Activated B cell treated with CpG ODN at 0.5 μM for 24 hours (primary cell): ENCODE data around the gene APOBEC3B. TPM values are rescaled to one million over a fixed set of nuclear protein-coding genes. Genes with fewer than 3 reads are reported as not detected.
"Not testable (repeated sequence)": the region's sequence is repeated elsewhere in the genome, so short reads cannot be mapped to it uniquely, and the experiment has no call there.

ENCODE experiments used
- ATAC-seq: fragments of 200-7000 bp; cut with Tn5 transposase; one replicate; pipeline ENCODE4 v1.10.0; 2021; ENCODE audit warnings: low read depth, mild to moderate bottlenecking, moderate library complexity
- CTCF ChIA-PET: fragments of 350-600 bp; sonication (Branson Sonifier 250); formaldehyde crosslinking; loops from one replicate; lab custom pipeline; 2021; ENCODE audit warnings: antibody characterized with exemption; lab: Charles Lee
- POLR2A ChIA-PET: fragments of 350-600 bp; sonication (Branson Sonifier 250); formaldehyde crosslinking; loops from one replicate; lab custom pipeline; 2021; ENCODE audit warnings: antibody characterized with exemption; lab: Charles Lee
- DNase-seq: peaks from one replicate; pipeline ENCODE4 v3.0.0; 2022
- H3K27ac Mint-ChIP-seq: one replicate; pipeline ENCODE4 v1.8.0; 2020; ENCODE audit warnings: mixed read lengths
- H3K27me3 Mint-ChIP-seq: one replicate; pipeline ENCODE4 v1.8.0; 2021; ENCODE audit warnings: mixed read lengths
- H3K36me3 Mint-ChIP-seq: one replicate; pipeline ENCODE4 v1.8.0; 2021; ENCODE audit warnings: low read depth, mixed read lengths
- H3K4me1 Mint-ChIP-seq: one replicate; pipeline ENCODE4 v1.8.0; 2021; ENCODE audit warnings: mixed read lengths
- H3K4me3 Mint-ChIP-seq: one replicate; pipeline ENCODE4 v1.8.0; 2020; ENCODE audit warnings: mild to moderate bottlenecking, mixed read lengths
- H3K9me3 Mint-ChIP-seq: one replicate; pipeline ENCODE4 v1.8.0; 2020; ENCODE audit warnings: mixed read lengths
- intact Hi-C: fragments of 100-400 bp; cut with micrococcal nuclease; formaldehyde crosslinking; loops from one replicate; pipeline ENCODE4 v1.15.1; 2024
- total RNA-seq: library from RNA; stranded (reverse); gene quantifications from 2 replicates; pipeline ENCODE4 v1.2.3, GENCODE V29; 2022
- TF ChIP-seq, protein P1 (sequence below): fragments of 200-600 bp; IDR thresholded peaks from one replicate; pipeline ENCODE4 v1.8.0; 2022; ENCODE audit warnings: antibody characterized with exemption, mild to moderate bottlenecking

APOBEC3B gene
- total RNA-seq, 1 donor from 2014 or later, result 8.0 TPM

DNA sequence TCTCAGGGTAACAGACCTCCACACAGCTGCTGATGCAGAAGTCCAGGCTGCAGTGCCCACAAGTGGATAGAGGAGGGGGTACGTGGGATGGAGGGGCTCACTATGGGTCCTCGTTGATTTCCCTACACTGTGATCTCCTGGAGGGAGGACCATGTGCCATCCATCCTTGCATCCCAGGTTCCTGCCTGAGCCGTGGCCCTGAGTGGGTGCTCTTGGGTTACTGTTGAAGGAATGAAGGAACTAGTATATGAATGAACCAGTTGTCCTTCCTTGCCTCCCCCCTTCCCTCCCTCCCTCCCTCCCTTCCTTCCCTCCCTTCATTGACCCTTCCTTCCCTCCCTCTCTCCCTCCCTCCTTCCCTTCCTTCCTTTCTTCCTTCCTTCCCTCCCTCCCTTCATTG, 15.4 kb downstream of the APOBEC3B start:
- TF ChIP-seq, protein P1, sequence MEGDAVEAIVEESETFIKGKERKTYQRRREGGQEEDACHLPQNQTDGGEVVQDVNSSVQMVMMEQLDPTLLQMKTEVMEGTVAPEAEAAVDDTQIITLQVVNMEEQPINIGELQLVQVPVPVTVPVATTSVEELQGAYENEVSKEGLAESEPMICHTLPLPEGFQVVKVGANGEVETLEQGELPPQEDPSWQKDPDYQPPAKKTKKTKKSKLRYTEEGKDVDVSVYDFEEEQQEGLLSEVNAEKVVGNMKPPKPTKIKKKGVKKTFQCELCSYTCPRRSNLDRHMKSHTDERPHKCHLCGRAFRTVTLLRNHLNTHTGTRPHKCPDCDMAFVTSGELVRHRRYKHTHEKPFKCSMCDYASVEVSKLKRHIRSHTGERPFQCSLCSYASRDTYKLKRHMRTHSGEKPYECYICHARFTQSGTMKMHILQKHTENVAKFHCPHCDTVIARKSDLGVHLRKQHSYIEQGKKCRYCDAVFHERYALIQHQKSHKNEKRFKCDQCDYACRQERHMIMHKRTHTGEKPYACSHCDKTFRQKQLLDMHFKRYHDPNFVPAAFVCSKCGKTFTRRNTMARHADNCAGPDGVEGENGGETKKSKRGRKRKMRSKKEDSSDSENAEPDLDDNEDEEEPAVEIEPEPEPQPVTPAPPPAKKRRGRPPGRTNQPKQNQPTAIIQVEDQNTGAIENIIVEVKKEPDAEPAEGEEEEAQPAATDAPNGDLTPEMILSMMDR, result no peak
- ChIA-PET CTCF (interaction anchor here (2.1 kb wide), 1 partner anchor 128 kb away, joined by 6 read pairs; no protein-coding TSS in a partner anchor), POLR2A (no interaction called here)
- Mint-ChIP-seq H3K4me1 (peaks cover 5% of the 10 kb centered on the region), H3K4me3 (no peak overlapping the region), H3K27ac (no peak overlapping the region), H3K36me3 (no peaks in the 10 kb centered on the region), H3K27me3 (peaks cover 12% of the 10 kb centered on the region), H3K9me3 (peaks cover 3% of the 10 kb centered on the region)
- intact Hi-C loops, result no loop called here
- DNase-seq, result no peak
- ATAC-seq, result no peak

DNA sequence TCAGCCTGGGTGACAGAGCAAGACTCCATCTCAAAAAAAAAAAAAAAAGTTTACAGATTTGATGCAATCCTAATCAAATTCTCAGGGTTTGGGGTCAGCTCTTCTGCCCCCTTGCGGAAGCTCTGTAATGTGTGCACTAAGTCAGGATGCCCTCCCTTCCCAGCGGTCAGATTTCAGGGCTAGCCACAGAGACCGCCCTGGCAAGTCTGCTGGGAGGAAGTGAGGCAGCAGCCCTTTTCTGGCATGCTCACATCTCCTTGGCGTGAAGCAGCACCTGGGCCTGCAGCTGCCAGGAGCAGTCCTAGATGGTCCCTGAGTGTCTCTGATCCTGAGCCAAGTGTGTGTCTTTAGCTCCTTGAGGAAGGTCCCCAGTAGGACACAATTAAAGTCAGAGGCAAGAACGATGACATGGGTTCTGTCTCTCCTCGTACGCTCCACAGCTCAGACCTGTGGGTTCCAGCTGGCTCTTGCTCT, 21.1 kb downstream of the APOBEC3B start:
- H3K4me3 Mint-ChIP-seq, result no peak overlapping the region
- H3K27me3 Mint-ChIP-seq, result peaks cover under 1% of the 10 kb centered on the region
- intact Hi-C loops, result loop anchor here (1.0 kb wide), 6 partner anchors 30 to 951 kb away; no protein-coding TSS in a partner anchor
- ATAC-seq (peak; percentile 94), DNase-seq (peak; percentile 51)
- no peaks in the 10 kb centered on the region for H3K36me3 Mint-ChIP-seq
- CTCF ChIA-PET, result interaction anchor here (0.6 to 5.3 kb wide), 26 partner anchors 10 to 951 kb away, joined by 3 to 132 read pairs (median 5); partner anchors contain the start of genes APOBEC3B, APOBEC3C, CBX6 and RPL3
- H3K9me3 Mint-ChIP-seq, result no peaks in the 10 kb centered on the region
- H3K27ac Mint-ChIP-seq, result peak overlapping the region; percentile 41
- POLR2A ChIA-PET, result interaction anchor here (0.5 to 2.7 kb wide), 19 partner anchors 9 to 526 kb away, joined by 3 to 24 read pairs (median 4); partner anchors contain the start of genes CBX6, CBX7 and RPL3
- TF ChIP-seq, protein P1, result peak; percentile 16
- H3K4me1 Mint-ChIP-seq, result peaks cover 18% of the 10 kb centered on the region

DNA sequence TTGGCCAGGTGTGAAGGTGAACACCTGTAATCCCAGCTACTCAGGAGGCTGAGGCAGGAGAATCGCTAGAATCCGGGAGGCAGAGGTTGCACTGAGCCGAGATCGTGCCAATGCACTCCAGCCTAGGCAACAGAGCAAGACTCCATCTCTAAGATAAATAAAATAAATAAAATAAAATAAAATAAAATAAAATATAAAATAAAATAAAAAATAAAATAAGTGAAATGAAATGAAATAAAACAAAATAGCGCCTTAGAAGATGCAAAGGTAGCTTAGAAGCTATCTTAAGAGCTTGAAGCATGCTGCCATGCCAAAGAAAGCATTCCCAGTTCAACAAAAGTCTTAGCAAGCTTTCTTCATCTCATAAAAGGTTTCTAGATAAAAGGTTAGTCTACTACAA, 25.0 kb downstream of the APOBEC3B start:
- TF ChIP-seq, protein P1, result no peak
- H3K27ac Mint-ChIP-seq, result no peak overlapping the region
- intact Hi-C loops, result loop anchor here (1.0 kb wide), 4 partner anchors 111 to 304 kb away; no protein-coding TSS in a partner anchor
- ATAC-seq (no peak), DNase-seq (no peak)
- no peaks in the 10 kb centered on the region for H3K36me3 Mint-ChIP-seq
- no peaks in the 10 kb centered on the region for H3K9me3 Mint-ChIP-seq
- H3K4me3 Mint-ChIP-seq, result no peak overlapping the region
- ChIA-PET CTCF (interaction anchor here (1.0 to 4.0 kb wide), 10 partner anchors 111 to 312 kb away, joined by 3 to 17 read pairs (median 6); no protein-coding TSS in a partner anchor), POLR2A (no interaction called here)
- no peaks in the 10 kb centered on the region for H3K27me3 Mint-ChIP-seq
- H3K4me1 Mint-ChIP-seq, result peaks cover 32% of the 10 kb centered on the region

DNA sequence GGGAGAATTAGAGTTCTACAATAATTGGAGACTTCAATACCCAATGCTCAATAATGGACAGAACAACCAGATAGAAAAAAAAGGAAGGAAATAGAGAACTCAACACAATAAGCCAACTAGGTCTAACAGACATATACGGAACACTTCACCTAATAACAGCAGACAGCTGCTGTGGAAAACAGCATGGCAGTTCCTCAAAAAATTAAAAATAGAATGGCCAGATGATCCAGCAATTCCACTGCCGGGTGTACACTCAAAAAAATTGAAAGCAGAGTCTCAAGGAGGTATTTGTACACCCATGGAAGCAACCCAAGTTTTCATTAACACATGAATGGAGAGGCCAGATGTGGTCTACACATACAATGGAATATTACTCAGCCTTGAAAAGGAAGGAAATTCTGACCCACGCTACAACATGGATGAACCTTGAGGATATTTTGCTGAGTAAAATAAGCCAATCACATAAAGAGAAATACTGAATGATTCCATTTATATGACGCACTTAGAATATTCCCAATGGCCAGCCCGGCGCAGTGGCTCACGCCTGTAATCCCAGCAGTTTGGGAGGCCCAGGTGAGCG, 26.2 kb downstream of the APOBEC3B start:
- H3K4me3 Mint-ChIP-seq, ATAC-seq, H3K27ac Mint-ChIP-seq, H3K27me3 Mint-ChIP-seq, DNase-seq, H3K36me3 Mint-ChIP-seq, H3K9me3 Mint-ChIP-seq, intact Hi-C loops: not testable (repeated sequence)
- CTCF ChIA-PET, result interaction anchor here (0.7 to 4.0 kb wide), 8 partner anchors 41 to 310 kb away, joined by 3 to 17 read pairs (median 5); no protein-coding TSS in a partner anchor
- POLR2A ChIA-PET, result interaction anchor here (0.7 to 1.4 kb wide), 2 partner anchors 90 to 311 kb away, joined by 3 to 4 read pairs; partner anchors contain the start of gene RPL3
- peaks cover 36% of the 10 kb centered on the region for H3K4me1 Mint-ChIP-seq

DNA sequence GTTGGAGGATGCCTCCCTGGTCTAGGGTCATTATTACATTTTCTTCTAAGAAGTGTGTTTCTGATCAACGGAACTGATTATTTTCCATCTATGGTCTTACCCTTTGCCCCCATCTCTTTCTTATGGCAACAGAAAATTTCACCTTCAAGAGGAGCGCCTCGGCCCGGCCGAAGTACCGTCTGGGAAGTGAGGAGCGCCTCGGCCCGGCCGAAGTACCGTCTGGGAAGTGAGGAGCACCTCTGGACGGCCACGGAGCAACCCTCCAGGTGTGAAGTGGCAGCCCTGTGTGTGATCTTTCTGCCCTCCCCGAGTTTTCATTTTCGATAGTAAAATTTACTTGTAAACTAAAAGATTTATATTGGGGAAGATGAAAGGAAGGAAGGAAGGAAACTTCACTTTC, 28.8 kb downstream of the APOBEC3B start:
- intact Hi-C loops, result no loop called here
- CTCF ChIA-PET, result no interaction called here

More for the DNA sequence above, 28.8 kb downstream of the APOBEC3B start:
- ATAC-seq (no peak), DNase-seq (no peak)
- TF ChIP-seq, protein P1, result no peak
- no peaks in the 10 kb centered on the region for H3K27me3 Mint-ChIP-seq
- peak overlapping the region; percentile 72 for H3K27ac Mint-ChIP-seq
- POLR2A ChIA-PET, result interaction anchor here (1.1 kb wide), 1 partner anchor 309 kb away, joined by 3 read pairs; no protein-coding TSS in a partner anchor
- H3K4me3 Mint-ChIP-seq, result no peak overlapping the region
- H3K36me3 Mint-ChIP-seq, result peaks cover 10% of the 10 kb centered on the region
- peaks cover 55% of the 10 kb centered on the region for H3K4me1 Mint-ChIP-seq
- no peaks in the 10 kb centered on the region for H3K9me3 Mint-ChIP-seq
